T-helper 1 cell treated with Interleukin-12 subunit alpha and Interleukin-12 subunit beta and Interleukin-4 antibody, amounts not matched to agents 30 ng/mL and 1 ng/mL, for 36 hours (primary cell): ENCODE data around the gene TNIK. TPM values are rescaled to one million over a fixed set of nuclear protein-coding genes. Genes with fewer than 3 reads are reported as not detected.
"Not testable (repeated sequence)": the region's sequence is repeated elsewhere in the genome, so short reads cannot be mapped to it uniquely, and the experiment has no call there.

Source experiments
- intact Hi-C: fragments of 100-400 bp; cut with micrococcal nuclease; formaldehyde crosslinking; loops from one replicate; pipeline ENCODE4 v1.15.1; 2024
- total RNA-seq: library from RNA; stranded (reverse); gene quantifications from 2 replicates; pipeline ENCODE4 v1.2.3, GENCODE V29; 2022

Gene TNIK
- total RNA-seq, 1 donor from 2014 or later, result 51.5 TPM

DNA sequence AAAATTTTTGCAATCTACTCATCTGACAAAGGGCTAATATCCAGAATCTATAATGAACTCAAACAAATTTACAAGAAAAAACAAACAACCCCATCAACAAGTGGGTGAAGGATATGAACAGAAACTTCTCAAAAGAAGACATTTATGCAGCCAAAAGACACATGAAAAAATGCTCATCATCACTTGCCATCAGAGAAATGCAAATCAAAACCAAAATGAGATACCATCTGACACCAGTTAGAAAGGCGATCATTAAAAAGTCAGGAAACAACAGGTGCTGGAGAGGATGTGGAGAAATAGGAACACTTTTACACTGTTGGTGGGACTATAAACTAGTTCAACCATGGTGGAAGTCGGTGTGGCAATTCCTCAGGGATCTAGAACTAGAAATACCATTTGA lies 36.1 kb downstream of the TNIK start:
- intact Hi-C loops, result not testable (repeated sequence)

DNA sequence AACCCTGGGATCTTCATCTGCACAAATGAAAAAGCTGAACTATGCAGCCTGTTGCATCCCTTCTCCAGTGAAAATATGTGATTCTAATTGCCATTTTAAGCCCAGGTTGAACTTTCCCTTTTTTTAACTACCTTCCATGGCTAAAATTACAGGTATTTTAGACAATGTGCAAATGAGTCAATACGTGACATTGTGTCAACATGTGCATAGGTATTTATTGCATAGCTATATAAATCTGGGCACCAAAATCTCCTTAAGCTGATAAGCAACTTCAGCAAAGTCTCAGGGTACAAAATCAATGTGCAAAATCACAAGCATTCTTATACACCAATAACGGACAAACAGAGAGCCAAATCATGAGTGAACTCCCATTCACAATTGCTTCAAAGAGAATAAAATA lies 37.4 kb downstream of the TNIK start:
- intact Hi-C loops, result not testable (repeated sequence)

DNA sequence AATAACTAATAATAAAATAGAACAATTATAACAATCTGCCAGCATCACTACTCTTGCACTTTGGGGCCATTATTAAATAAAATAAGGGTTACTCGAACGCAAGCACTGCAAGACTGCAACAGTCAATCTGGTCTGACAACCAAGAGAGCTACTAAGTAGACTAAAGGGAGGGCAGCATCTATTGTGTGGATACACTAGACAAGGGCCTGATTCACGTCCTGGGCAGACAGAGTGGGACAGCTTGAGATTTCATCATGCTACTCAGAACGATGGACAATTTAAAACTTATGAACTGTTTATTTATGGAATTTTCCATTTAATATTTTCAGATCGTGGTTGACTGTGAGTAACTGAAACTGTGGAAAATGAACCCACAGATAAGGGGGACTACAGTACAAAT lies 39.5 kb downstream of the TNIK start:
- intact Hi-C loops, result no loop called here

DNA sequence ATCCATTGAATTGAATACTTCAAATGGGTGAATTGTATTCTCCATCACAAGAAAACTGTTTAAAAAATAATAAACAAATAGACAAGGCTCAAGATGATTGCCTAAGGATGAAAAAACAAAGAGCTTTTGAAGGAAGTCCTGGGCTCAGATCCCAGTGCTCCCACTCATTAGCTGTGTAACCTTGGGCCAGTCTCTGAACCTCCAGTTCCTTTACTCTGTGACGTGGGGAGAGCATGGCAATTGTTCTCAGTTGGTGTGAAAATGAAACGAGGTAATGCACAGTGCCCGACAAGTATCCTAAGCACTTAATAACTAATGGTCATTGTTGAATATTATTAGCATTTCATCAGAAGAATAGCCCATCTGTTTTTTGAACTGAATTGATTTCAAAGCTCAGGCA lies 40.7 kb downstream of the TNIK start:
- intact Hi-C loops, result no loop called here

DNA sequence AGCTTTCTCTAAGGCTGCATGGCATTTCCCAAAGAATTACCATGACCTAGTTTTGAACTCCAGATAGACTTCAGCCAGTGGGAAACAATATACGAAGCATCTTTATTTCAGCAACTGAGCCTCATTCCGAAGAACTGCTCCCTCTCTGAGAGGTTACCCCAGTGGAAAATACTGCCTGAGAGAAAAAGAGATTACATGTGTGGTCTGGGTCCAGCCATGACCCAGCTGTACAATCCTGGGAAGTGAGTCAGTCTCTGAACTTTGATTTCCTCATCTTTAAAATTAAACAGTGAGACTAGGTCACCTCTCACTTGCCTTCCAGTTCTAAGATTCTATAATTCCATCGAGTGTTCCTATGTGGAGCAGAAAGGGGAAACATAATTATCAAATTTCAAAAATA lies 42.4 kb downstream of the TNIK start:
- intact Hi-C loops, result no loop called here

DNA sequence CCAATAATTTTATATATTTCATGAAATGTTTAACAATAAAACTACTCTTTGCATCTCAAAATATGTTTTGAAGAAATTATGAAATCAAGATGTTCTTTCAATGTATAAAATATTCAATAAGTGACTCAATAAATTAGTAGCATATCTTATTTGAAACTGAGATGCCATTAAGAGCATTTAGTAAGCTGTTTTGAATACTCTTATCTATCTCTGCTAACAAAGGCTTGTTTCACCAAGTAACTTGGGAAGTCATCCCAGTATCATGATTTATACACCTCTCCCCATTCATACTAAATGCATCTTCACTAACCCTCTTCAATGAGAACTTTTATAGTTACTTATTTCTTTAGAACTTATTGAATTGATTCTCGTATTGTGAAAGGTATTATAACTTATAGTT lies 43.1 kb downstream of the TNIK start:
- intact Hi-C loops, result no loop called here

DNA sequence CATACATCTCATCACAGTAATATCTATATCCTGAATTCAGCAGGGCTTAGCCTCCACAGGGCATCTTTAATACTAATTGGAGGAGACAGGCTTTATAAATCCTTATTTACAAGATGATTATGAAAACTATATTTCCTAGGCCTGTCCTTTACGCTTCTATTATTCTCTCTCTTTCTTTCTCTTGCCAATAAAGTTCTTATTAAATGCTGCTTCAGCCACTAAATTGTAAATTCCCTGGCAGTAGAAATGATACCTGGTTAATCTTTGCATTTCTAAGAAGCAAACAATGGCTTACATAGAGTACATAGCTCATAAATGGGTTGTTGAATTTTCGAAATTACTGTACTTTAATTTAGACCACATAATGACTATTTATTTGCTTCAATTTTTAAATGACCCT lies 43.5 kb downstream of the TNIK start:
- intact Hi-C loops, result no loop called here

DNA sequence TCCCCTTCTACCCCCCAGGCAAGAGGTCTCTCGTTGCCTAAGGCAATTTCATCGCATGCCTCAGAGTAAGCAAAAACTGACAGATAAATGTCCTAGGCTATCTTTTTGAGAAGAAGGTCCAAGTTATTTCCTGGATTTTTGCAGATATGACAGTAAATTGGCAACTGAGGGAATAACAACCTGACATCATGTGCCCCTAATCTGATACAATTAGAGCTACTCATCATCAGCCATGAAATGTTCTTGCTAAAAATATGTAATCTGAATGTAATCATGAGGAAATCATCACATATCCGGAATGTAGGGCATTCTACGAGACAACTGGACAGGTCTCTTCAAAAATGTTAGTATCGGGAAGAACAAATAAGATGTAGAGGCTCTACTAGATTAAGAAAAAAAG lies 44.1 kb downstream of the TNIK start:
- intact Hi-C loops, result no loop called here

DNA sequence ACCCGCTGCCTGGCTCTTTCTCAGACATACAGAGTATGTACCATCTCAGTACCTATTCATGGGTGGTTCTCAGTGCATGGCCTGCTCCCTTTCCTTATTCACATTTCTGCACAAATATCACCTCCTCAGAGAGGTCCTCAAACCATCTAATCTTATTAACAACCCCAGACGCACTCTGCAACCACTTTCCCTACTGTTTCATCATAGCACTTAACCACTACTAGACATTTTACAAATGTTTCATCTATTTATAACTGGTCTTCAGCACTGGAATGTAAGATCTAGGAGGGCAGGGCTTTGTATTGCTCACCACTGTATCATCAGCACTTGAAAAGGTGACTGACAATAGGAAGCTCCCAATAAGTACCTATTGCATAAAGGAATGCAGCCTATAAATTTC lies 45.1 kb downstream of the TNIK start:
- intact Hi-C loops, result no loop called here

DNA sequence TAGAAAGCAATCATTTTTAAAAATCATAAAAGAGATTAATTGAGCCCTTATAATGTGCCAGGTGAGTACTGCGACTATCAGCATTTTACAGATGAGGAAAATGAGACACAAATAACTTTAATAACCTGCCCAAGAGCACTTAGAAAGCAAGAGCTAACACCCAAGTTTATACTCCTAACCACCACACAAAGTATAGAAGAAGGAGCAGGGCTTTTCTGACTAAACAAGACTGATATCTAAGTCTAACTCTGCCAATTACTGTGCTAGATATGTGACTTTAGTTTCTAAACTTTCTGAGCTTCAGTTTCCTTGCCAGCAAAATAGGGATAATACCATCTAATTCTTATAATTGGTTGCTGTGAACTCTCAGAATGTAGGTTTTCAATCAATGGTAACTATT lies 47.7 kb downstream of the TNIK start:
- intact Hi-C loops, result no loop called here

DNA sequence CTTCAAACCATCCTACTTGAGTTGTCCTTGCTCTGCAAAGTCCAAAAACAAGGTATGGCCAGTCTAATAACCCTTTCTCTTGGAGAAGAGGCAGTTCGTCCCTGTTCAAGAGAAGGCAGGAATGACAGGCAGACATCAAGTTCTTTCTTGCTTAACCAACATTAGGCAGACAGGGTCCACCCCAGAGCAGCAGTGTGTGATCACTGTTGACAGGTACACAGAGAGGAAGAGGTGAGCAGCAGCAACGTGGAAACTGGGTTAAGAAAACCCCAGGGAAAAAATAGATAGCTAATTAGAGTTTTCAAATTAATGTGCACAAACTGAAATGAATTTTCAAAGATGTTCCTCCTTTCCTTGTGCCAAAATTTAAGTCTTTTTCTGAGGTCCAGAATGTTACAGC lies 48.2 kb downstream of the TNIK start:
- intact Hi-C loops, result no loop called here

DNA sequence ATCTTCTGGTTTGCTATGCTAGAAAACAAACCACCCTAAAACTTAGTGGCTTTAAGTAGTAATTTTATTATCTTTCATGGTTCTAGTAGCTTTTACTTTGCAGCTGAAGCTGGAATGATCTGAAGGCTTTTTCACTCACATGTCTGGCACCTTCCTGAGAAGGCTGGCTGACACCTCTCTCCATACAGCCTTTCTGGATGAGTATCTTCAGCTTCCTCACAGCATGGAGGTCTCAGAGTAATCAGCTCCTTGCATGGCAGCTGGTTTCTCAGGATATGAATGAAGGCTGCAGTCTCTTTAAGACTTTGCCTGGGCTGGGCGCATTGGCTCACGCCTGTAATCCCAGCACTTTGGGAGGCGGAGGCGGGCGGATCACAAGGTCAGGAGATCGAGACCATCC lies 50.0 kb downstream of the TNIK start:
- intact Hi-C loops, result no loop called here

DNA sequence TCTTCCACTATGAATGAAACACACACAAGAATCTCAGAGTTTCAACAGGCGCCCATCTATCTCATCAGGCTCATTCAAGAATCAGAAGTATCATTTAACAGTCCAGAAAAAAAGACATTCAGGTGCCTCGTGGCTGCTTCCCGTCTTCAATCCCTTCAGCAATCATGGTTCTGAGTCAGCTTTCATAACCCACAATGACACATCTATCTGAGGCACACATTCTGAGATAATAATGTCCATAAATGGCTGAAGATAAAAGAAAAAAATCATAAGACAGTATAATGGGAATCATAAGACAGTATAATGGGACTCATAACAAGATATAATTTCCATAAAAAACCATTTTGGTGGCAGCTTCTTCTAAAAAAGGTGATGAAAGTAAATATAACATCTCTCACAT lies 52.4 kb downstream of the TNIK start:
- intact Hi-C loops, result no loop called here

DNA sequence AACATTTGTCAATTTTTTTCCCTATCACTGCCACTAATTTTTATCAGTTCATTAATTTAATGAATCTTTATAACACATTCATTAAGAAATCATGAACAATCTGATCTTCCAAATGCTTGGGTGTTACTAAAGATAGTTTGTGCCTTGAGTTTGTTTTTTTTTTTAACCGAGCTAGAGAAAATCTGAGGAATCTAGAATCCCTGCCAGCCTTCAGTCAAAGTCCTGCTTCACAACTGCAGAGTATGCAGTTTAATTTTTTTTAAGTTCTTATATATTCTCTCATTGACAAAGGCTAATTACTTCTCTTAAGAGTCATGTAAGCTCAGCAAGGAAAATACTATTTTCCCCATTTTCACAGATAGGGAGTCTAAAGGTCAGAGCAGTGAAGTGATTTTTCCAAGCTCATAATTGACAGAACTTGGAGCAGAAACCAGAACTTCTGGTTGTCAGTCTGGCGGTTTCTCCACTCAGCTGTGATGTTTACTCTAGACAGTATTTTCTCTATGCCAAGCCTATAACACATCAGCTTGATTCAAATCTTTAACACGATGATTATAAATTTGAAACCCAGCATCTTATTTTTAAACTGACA lies 55.7 kb downstream of the TNIK start:
- intact Hi-C loops, result no loop called here

DNA sequence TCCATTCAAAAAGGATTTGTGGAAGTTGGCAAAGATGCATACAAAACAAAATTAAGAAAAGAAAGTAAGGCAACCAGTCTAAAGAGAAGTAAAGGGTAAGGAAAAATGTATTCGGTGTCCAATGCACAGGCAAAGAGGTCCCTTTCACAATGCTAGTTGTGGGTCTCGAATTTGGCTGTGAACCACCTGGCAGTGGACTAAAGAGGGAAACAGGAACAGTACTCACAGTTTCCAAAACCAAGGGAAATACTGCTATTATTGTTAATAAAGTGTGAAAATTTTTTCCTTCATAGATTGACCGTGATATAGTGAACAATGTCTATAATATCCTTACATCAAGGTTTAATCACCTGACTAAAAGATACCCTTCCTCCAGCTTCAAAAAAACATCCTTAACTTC lies 57.9 kb downstream of the TNIK start:
- intact Hi-C loops, result no loop called here

DNA sequence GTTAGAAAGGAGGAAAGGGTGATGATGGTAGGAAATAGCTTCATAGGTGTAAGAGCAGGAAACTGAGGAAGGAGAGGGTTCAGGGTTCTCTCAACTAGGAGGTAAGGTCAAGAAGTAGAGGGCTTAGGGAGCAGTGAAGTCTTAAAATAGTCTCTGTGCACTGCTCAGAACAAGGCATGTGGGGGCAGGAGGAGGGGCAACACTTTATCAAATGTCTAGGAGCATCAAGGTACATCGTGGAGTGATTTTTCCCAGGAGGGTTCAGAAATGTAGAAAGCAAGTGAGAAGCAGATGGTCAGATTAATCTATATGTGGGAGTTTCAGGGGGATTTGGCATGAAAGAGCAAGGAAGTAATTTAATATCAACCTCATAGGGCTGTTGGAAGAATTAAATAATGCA lies 58.8 kb downstream of the TNIK start:
- intact Hi-C loops, result no loop called here

DNA sequence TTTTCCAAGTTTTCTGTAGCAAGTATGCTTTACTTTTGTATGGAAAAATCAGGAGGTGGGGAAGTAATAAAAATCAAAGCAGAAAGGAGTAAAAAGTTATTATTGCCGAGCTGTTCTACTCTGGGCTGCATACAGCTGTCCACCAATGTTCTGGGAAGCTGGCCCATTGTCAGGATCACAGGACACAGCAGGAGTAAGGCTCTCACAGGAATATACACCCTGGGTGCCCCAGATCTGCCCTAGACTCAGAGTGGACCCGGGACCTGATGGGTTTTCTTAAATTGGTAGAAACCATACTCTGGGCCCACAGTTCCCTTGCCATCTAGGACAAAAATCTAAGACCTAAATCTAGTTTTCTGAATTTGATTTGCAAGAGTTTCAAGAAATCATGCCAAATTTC lies 60.4 kb downstream of the TNIK start:
- intact Hi-C loops, result no loop called here

DNA sequence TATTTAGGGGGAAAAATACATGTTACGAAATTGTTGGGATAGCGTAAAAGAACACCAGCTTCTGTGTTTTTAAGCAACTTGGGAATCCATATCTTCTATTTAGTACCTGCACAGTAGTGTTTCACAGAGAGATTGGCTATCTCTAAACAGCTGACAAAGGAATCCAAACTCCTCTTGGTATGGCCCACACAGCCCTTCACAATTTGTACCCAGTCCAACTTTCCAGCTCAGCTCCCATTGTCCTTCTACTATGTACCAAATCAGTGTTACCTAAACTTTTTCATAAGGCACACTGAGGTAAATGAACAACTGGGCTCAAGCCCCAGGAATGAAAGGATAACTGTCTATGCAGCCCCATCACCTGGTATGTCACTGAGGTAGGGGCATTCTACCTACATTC lies 61.9 kb downstream of the TNIK start:
- intact Hi-C loops, result no loop called here

DNA sequence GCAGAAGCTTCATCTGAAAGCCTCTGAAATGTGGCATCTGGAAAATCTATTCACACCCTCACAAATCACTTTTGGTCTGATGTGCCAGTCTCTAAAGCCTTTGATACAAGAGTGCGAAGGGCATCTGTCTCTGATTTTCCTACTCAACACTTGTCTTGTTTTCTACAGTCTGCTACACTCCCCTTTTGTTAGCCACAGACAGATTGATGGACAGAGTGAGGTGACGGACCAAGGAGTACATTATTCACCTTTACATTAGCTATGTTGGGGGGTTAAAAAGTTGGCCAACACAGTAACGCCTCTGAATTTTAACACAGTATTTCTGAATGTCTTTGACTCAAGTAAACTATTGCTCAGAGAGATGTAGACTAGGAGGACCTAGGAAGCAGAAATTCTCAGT lies 63.1 kb downstream of the TNIK start:
- intact Hi-C loops, result no loop called here

DNA sequence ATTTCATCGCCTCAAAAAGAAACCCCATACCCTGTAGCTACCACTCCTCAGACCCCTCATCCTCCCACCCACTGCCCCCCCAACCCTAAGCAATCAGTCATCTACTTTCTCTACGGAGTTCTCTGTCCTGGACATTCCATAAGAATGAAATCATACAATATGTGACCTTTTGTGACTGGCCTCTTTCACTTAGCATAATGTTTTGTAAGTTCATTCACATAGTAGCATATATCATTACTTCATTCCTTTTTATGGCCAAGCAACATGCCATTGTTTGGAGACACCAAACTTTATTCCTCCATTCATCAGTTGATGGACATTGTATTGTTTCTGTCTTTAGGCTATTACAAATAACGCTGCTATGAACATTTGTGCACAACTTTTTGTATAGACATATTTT lies 64.2 kb downstream of the TNIK start:
- intact Hi-C loops, result no loop called here

DNA sequence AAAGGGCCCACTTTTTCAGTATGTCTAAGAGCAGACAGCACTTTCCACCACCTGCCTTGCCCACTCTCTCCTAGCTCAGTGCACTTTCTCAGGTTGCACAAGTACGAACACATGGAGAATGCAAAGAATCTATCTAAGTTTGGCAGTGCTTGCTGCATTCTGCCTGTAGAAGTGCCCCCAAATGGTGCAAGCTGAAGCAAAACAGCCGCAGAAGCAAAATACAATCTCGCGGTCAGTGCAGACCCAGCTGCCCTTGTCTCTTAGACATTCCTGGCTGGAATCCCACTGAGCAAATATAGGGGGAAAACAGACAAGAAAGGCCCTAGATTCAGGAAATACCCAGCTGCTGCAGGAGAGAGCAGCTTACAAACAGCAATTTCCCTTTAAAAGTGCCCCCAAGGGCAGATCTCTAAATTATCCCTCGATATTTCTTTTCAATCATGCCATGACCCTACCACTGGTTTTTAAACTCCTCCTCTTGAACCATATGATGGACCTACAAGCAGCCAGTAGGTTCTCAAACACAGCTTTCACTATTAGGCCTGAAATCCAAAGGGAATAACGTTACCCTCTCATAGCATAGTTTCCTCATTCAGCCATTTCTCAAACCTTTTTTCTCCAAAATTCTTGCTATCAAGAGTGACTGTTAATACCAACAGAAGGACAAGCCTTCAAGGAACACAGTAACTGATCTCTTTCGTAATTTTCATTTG lies 67.0 kb downstream of the TNIK start:
- intact Hi-C loops, result no loop called here

DNA sequence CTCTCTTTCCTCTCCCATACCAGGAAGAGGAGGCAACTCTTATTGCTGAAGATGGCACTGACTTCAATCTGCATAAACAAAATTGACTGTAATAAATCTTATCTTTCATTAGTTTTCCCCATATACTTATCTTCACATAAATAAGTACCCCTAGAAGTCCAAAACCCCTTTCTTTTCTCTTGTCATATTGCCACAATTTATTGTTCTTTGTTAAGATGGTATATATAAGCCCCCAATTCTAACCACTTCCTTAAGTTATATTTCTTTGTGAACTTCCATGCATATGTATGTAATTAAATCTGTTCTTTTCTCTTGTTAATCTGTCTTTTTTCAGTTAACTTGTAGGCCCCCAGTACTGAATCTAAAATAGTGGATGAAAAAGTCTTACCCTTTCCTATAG lies 68.8 kb downstream of the TNIK start:
- intact Hi-C loops, result no loop called here

DNA sequence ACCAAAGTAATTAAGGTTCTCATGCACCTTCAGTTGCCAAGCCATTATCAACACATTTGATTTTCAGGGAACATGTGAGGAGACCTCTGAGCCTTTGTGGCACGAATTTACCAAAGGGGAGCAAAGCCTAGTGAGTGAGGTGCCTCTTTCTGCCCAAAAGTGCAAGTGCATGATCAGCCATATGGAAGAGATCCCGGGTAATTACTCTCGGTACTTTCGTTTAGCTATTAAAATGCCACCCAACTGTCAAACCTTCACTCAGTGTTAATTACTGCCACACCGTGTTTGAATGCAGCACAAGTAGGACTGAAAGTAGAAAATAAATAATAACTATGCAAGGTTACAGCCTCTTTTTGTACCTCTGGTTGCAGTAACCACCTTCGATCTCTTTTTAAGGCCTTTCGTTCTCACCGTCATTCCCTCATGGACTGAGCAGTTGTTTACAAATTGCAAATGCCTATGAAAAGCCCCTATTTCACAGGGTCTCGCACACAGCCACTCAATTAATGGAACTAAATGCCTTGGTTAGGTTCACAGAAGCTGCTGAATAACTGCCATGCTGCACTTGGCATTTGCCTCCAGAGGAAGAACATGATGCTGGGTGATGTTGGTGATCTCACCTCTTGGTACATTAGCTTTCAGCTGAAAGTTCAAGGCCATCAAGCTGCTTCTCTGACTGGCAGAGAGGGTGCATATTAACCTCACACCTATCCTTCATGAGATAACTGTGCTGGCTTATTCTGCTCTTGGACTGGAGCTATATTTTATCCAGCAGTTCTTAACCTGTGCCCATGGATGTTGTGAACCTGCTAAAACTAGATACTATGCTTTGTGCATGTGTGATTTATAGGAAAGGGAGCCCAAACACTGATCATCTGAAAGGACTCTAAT lies 69.9 kb downstream of the TNIK start:
- intact Hi-C loops, result no loop called here
